ENCODE measurements around the gene HCRTR1.

The HCRTR1 gene

DNA sequence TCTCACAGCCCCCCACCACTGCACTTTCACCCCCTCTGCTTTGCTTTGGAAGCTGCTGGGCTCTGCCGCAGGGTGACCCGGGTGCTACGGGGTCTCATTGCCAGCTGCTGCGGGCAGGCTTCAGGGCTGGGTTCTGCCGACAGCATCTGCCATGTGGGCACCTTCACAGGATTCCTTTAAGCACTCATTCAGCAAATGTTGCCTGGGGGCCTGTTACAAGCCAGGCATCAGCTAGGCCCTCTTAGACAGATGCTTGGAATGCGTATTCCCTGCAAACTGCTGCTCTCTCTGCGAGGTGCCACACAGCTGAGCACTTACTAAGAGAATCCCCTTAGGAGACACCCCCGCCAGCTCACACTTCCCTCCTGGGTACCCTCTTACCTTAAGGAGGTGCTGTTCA, 57.1 kb downstream of the HCRTR1 start:
- no peak for TF ChIP-seq JUND (IDR thresholded peaks at IDR 0.05; ENCODE audit: low read depth)
- no peak for DNase-seq (ENCODE audit: low read depth in 1 of 2, low spot score in 1 of 2)
- in situ Hi-C loops (cut with HindIII; ENCODE audit: low pct_unique_long_range_greater_than_20kb, low sequenced_read_pairs): no loop called here

DNA sequence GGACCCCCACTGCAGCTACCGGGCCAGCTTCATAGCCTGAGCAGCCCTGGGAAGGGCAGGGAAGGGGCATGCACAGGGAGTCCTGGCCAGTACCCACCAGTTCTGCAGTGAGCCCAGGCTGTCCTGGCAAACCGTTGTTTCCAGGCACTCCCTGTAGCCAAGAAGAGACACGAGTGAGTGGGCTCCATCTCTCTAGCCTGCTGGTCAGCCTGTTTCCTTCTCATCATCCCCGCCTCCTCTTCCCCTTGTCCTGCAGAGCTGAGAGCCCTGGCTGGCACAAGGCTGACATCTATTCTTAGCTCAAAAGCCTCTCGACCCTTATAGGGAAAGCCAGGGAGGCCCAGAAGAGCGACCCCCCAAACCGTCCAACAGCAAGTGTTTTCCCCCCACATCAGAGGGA, 57.7 kb downstream of the HCRTR1 start:
- DNase-seq (ENCODE audit: low read depth in 1 of 2, low spot score in 1 of 2): no peak
- no peak for TF ChIP-seq JUND (IDR thresholded peaks at IDR 0.05; ENCODE audit: low read depth)
- in situ Hi-C loops (cut with HindIII; ENCODE audit: low pct_unique_long_range_greater_than_20kb, low sequenced_read_pairs): no loop called here

DNA sequence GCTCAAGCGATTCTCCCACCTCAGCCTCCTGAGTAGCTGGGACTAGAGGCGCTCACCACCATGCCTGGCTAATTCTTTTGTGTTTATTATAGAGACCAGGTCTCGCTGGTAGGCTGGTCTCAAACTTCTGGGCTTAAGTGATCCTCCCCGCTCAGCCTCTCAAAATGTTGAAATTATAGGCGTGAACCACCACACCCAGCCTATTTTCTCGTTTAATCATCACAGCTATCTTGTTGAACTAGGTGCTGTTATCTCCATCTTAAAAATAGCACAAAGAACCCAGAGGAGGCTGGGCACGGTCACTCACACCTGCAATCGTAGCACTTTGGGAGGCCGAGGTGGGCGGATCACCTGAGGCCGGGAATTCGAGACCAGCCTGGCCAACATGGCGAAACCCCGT, 58.3 kb downstream of the HCRTR1 start:
- TF ChIP-seq JUND (IDR thresholded peaks at IDR 0.05; ENCODE audit: low read depth): no peak
- no peak for DNase-seq (ENCODE audit: low read depth in 1 of 2, low spot score in 1 of 2)
- in situ Hi-C loops (cut with HindIII; ENCODE audit: low pct_unique_long_range_greater_than_20kb, low sequenced_read_pairs): no loop called here
